Embryonic facial prominence (tissue), 1 donor: ENCODE results near the gene CEBPZ.

Experiments used
- DNase-seq: peaks from one replicate; pipeline ENCODE4 v3.0.0-alpha.2; 2016; ENCODE audit errors: extremely low spot score

CEBPZ gene

DNA sequence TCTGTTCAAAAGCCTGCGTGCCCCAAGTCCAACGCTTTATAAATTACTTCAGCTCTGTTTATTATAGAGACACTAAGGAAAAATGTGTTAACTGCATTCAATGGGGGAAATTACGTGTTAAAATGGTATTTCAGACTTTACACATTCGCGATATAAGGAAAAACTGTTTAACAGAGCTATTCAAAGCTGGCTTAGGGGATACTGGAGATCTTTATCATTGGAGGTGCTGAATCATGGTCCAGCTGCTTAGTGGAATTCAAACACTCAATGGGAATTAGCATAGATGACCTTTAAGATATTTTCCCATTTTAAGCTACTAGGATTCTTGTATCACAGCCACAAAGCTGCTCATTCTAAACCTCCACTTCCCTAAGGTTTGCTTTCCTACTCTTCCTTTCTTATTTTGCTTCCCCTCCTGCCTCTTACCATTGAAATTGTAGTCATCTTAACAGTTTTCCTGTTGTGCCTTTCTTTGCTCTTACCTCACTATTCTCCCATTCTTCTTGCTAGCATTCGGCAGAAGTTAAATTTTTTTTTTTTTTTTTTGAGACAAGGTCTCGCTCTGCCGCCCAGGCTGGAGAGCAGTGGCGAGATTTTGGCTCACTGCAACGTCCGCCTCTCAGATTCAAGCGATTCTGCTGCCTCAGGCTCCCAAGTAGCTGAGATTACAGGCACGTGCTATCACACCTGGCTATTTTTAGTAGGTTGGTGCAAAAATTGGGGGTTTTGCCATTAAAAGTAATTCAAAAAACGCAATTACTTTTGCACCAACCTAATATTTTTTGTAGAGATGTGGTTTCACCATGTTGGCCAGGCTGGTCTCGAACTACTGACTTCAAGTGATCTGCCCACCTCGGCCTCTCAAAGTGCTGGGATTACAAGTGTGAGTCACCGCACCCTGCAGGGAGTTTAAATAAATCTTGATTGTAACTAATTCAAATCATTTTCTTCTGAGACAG lies 49.4 kb downstream of the CEBPZ start:
- DNase-seq: no peak

DNA sequence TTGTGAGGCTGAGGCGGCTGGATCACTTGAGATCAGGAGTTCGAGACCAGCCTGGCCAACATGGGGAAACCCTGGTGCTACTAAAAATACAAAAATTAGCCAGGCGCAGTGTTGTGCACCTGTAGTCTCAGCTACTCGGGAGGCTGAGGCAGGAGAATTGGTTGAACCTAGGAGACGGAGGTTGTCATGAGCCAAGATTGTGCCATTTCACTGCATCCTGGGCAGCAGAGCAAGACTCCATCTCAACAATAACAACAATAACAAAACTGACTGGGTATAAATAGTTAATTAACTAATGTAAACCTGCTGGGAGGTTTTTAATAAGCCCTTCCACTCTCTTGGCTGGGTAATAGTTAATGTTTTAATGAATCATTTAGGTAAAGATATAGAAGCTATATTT lies 50.8 kb downstream of the CEBPZ start:
- no peak for DNase-seq

DNA sequence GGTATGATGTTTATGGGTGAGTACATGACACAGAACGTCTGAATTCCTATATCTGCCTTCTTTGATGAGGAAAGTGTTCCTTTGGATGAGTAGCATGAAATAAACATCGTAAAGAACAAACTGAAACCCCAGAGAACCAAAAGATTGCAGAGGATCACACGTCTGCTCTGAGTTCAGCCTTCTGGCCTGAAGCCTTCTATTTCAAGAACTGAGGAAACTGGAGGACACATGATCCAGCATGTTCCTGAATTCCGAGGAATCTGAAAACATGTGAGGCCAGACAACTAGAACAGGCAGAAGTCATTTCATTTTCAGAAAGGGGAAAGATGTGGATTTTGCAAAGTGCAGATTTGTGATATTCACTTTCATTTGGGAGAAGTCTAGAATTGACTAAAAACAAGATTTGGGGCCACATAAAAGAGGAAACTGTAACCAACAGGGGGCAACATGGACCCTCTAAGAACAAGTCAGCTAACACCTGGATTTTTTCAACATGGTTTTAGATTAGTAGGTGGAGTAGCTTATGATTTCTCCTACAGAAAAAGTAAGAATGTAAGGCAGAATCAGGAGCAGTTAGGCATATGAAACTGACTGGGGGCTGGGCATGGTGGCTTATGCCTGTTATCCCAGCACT lies 51.3 kb downstream of the CEBPZ start:
- DNase-seq: no peak

DNA sequence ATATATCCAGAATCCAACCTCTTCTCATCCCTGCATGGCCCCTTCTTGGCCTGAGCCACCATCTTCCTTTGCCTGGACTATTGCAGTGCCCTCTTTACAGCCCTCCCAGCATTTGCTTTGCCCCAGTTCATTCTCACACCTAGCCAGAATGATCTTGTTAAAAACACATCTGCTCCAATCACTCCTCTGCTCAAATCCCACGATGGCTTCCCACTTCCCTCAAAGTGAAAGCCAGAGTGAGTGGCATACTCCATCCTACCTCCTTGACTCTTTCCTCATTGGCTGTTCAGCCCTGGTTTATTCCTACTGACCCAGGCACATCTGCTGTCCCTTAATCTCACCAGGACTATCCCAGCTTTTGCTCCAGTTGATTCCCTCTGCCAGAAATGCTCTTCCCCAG lies 57.7 kb downstream of the CEBPZ start:
- DNase-seq: no peak

DNA sequence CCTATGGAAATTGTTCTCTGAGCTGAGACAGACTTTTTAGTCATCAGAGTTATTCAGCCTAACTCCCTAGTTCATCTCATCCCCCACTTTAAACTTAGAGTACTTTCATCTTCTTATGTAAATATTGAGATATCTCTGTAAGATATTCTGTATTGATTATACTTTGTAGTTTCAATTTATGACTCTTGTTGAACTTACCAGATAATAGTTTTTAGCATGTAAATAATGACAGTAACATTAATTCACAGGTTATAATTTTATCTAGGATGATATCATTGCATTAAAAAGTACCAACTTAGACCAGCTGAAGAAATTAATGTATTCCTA lies 59.8 kb downstream of the CEBPZ start:
- no peak for DNase-seq

DNA sequence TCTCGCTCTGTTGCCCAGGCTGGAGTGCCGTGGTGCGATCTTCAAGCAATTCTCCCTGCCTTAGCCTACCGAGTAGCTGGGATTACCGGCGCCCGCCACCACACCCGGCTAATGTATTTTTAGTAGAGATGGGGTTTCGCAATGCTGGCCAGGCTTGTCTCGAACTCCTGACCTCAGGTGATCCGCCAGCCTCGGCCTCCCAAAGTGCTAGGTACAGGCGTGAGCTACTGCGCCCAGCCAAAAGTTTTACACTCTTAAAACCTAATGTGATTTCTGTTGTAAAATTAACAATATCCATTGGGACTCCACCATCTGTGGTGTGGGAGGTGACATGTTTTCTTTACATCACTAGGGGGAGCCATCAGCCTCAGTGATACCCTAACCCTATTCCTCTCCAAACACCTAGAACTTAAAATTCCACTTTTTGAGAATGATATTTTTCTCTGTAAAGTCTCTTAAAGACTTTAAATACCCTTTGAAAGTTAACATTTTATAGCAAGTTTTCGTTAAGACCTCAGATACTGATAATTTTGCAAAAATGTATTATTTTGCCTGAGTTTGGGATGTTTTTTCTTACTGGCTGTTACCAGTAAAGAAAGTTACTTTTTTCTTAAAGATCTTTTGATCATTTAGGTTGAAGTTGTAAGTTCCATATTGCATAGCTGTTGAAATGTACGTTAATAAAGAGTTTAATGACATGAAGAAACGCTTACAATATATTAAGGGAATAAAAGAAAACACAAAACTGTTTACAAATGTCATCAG lies 63.0 kb downstream of the CEBPZ start:
- DNase-seq: no peak

DNA sequence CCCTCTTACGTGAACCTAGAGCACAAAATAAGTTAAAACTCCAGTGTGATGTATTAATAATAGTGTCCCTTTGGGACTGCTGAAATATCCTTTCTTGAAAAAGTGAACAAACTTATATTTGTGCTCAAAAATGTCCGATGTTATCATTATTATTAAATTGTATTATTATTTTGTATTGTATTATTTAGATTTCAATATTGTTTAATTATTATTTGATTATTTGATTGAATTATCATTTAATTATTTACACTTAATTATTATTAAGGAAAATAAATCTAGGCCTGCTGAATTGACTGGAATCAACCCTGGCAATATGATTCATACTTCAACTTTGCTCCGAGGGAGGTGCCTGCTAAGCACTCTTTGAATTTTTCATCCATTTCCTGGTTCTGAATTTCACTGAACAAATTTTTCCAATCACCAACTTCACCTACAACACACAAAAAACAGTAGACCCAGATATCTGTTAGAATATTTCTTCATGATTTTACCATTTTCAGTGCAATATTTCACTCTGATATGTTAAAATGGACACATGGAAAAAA lies 63.7 kb downstream of the CEBPZ start:
- no peak for DNase-seq

DNA sequence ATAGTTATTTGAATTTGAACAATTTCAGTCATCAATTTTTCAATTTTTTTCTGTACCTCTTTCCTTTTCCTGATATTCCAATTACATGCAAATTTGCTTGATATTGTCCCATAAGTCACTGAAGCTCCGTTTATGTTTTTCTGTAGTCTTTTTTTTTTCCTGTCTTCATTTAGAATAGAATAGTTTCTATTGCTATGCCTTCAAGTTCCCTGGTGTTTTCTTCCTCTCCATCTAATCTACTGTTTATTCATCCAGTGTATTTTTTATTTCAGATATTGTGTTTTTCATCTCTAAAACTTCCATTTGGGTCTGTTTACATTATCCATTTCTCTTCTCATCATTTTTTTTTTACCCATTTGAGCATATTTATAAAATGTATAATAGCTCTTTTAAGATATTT lies 66.6 kb downstream of the CEBPZ start:
- no peak for DNase-seq

DNA sequence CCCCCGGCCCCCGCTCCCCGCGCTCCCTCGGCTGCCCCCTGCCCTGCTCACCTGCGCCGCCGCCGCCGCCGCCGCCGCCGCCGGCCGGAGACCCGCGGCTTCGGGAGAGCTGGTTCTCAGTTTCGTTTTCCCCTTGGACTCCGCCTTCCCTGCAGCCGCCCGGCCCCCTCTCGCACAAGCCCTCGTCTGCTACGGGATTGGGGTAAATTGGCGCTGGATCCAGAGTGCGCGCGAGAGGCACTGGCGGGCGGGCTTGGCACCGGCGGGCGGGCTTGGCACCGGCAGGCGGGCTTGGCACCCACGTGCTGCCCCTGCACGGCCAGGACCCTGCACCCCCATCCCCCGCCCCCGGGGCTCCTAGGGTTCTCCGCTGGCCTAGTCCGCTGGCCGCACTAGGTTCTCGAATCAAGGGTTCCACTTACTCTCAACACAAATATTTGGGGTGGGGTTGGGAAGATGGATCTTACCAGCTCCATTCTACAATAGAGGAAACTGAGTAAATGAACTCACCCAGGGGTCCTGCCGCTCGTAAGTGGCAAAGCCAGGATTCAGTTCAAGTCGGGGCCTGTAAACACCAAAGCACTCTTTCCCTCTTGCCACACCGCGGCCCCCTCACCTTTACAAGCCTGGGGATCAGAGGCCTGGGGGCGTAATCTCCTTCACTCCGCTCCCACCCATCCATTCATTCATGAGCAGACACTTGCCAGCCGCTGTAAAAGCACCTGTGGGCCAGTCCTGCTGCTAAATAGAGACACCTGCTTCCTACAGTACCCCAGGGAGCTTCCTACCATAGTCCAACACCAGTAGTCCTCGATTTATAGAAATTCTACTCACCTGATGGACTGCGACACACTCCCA lies 74.3 kb downstream of the CEBPZ start, which contains the start of gene EIF2AK2:
TSS of gene EIF2AK2 (minus strand) at position 124 of the 858 bp plus-strand sequence. CDS start 9,174 bp downstream, outside the sequence.
- peak; percentile 70 for DNase-seq

DNA sequence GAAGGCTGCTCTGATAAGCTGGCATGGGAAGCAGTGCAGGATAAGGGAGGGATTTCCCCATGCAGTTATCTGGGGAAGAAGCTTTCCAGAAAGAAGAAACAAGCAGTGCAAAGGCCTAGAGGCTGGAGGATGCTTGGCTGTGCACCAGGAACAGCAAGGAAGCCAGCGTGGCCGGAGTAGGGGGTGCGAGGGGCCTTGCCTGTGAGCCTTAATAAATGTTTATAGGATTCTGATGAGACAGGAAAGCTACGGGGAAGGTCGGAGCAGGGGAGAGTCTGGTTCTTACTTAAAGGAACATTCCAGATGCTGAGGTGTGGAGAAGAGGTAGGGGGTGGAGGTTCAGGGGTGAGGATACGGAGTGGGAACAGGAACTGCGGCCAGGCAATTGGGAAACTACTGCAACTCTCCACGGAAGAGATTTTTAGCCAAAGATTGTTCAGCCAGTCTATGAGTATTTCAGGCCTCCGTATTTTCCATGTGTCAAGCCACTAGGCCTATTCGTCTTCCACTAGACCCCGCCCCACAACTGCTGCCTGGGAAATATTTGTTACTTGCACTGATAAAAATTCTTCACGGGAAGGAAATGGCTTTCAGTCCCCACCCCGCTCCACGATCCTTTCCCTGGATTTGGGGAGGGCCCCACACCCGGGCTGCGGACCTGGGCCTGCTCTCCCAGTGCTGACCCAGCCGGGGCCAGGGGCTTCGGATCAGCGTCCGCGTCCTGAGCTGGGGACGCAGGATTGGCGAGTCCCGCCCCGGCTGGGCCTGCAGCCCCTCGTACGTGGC lies 75.1 kb downstream of the CEBPZ start:
- DNase-seq: peak; percentile 66

DNA sequence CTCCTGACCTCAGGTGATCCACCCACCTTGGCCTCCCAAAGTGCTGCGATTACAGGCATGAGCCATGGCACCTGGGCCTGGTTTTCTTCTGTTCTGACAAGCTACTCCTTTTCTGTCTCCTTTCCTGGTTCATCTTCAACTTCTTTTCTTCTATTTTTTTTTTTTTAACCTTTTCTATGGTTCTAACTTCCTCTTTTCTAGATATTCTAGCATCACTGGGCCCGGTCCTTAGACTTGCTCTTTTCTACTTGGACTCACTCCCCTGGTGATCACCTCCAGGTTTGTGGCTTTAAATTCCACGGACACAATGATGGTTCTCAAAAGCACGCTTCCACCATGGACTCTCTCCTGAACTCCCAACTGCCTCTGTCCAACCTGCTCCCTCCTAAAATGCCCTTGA lies 76.6 kb downstream of the CEBPZ start:
- no peak for DNase-seq

DNA sequence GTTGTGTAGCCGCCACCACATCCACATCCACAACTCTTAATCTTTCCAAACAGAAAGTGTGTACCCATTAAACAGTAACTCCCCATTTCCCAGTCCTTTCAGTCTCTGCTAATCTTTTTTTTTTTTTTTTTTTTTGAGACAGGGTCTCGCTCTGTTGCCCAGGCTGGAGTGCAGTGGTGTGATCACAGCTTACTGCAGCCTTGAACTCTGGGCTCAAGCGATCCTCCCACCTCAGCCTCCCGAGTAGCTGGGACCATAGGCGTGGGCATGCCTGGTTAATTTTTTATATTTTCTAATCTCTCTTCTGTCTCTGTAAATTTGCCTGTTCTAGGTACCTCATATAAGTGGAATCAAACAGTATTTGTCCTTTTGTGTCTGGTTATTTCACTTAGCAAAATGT lies 78.2 kb downstream of the CEBPZ start:
- DNase-seq: no peak
